NCI-H1694 treated with DMSO at 0.1 percent for 48 hours (cell line): ENCODE results near the gene TMEM217.
"Not testable (repeated sequence)": the region's sequence is repeated elsewhere in the genome, so short reads cannot be mapped to it uniquely, and the experiment has no call there.

Experiments
- DNase-seq: peaks from one replicate; lab custom pipeline; 2025; lab: John Stamatoyannopoulos, UW

Gene TMEM217

DNA sequence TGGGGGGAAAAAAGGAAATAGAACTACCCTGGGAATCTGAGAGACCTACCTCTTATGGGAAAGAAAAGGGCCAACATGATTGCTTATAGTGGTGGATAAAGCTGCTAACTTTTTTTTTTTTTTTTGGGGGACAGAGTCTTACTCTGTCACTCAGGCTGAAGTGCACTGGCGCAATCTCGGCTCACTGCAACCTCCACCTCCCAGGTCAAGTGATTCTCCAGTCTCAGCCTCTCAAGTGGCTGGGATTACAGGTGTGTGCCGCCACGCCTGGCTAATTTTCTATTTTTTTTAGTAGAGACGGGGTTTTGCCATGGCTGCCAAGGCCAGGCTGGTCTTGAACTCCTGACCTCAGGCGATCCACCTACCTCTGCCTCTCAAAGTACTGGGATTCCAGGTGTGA lies 39.9 kb downstream of the TMEM217 start:
- no peak for DNase-seq

DNA sequence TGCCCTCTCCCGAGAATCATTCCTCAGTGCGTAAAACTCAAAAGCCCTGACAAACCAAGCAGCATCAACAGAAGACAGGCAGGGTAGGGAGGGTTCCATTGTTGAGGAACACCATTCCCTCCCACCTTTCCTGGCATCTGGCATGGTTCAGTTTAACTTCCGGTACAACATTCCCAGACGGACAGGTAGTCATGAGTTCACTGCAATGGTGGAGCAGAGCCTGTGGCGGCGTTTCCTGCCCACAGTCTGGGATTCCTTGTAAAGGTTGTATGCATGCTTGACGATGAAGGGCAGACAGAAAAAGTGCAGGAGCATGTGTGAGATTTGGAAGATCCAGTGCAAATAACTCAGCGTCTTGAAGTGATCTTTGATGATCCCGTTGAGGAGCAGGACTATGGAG lies 45.7 kb downstream of the TMEM217 start:
- no peak for DNase-seq

DNA sequence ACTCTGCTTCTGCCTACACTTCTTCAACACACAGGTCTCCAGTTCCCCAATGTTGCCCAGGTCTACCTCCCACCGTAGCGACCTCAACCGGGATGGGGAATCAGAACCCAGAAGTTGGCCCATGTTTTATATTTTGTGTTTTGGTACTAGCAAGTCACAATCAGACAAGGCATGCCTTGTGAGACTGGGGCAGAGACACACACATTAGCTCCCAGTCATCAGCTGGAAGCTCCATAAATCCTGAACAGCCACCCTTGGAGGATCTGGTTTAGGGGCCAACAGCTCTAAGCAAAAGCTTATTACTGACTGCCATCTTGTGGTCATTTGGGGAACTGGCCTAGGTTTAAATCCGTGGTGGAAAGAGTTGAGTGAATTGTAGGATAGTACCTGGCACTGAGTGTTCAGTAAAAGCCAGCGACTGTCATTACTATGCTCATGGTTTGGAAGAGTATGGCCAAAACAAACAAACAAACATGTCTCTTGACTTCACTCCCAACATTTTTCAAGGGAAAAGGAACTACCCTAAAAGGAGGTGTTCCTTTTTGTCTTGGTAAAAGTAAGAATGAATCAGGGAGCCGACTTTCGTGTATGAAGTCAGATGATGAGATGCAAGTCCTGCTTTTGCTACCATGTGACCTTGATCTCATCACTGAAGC lies 47.5 kb downstream of the TMEM217 start:
- DNase-seq = peak; percentile 76

DNA sequence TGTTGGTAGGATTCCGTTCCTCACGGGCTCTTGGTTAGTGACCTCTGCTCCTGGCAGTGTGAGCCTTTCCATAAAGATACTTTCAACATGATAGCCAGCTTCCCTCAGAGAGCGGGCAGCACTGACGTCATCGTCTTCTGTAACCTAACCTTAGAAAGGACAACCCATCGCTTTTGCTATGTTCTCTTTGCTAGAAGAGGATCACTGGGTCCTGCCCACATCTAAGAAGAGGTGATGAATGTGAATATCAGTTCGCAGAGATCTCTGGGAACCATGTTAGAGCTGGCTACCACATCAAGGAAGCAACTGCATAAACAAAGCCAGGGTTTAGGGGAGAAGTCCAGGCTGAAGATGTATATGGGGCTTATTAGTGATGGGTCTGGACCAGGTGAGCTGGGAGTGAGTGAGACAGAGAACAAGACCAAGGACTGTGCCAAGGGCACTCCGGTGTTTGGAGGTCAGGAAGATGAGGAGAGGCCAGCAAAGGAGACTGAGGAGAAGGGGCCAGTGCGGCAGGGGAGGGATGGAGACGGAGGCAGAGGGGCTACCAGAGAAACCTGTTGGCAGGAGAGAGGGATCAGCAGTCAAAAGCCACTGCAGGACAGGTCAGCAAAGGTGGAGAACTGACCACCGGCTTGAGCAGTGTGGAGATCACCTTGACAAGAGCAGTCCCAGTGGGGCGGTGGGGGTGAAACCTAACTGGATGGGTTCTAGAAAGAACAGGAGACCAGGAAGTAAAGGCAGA lies 48.3 kb downstream of the TMEM217 start:
- DNase-seq = no peak

DNA sequence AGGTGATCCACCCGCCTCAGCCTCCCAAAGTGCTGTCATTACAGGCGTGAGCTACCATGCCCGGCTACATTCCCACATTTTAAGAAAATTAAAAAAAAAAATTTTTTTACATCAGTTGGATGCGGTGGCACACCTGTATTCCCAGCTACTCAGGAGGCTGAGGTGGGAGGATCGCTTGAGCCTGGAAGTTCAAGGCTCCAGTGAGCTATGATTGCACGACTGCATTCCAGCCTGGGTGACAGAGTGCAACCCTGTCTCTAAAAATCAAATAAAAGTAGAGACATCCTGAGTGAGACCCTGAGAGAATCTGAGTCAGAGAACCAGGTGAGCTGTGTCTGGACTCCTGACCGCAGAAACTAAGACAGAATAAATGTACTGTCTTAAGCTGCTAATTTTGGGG lies 49.2 kb downstream of the TMEM217 start:
- DNase-seq = no peak

DNA sequence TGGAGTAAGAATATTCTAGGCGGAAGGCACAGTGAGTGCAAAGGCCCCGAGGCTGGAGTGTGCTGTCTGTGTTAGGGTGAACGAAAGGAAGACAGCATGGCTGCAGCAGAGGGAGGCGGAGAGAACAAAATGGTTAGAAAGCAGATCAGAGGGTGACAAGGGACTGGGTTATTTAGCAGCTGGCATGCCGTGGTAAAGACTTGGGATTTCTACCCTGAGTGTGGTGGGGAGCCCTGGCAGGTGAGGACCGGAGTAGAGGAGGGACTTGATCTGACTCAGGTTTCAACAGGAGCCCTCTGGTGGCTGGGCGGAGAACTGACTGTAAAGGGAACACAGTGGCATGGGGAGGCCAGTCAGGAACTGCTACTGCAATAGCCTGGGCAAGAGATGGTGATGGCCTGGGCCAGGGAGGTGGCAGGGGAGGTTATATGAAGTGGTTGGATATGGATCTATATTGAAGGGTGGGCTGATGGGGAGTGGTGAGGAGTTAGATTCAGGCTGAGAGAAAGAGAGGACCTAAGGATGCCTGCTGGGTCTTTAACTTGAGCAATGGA lies 50.0 kb downstream of the TMEM217 start:
- peak; percentile 53 for DNase-seq

DNA sequence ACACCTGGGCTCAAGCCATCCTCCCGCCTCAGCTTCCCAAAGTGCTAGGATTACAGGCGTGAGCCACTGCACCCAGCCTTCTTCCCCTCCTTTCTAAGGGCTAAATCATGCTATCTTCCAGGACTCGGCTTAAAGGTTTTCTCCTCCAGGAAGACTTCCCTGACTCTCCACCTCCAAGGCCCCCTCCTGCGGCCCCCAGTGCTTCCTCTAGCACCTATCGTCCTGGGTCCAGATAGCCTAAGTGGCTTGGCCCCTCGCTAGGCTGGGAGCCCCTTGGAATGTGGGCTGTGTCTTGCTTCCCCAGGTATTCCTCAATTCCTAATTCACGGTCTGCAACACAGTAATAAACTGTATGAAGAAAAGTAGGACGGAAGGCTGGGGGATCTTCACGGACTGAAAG lies 51.3 kb downstream of the TMEM217 start:
- no peak for DNase-seq

DNA sequence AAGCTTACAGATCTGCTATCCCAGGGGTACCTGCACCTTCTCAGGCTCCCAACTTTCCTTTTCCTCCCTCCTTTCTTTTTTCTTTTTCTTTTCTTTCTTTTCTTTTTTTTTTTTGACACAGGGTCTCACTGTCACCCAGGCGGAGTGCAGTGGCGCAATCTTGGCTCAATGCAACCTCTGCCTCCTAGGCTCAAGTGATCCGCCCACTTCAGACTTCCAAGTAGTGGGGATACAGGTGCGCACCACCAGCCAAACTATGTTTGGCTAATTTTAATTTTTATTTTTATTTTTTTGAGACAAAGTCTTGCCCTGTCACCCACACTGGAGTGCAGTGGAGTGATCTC lies 52.0 kb downstream of the TMEM217 start:
- no peak for DNase-seq

DNA sequence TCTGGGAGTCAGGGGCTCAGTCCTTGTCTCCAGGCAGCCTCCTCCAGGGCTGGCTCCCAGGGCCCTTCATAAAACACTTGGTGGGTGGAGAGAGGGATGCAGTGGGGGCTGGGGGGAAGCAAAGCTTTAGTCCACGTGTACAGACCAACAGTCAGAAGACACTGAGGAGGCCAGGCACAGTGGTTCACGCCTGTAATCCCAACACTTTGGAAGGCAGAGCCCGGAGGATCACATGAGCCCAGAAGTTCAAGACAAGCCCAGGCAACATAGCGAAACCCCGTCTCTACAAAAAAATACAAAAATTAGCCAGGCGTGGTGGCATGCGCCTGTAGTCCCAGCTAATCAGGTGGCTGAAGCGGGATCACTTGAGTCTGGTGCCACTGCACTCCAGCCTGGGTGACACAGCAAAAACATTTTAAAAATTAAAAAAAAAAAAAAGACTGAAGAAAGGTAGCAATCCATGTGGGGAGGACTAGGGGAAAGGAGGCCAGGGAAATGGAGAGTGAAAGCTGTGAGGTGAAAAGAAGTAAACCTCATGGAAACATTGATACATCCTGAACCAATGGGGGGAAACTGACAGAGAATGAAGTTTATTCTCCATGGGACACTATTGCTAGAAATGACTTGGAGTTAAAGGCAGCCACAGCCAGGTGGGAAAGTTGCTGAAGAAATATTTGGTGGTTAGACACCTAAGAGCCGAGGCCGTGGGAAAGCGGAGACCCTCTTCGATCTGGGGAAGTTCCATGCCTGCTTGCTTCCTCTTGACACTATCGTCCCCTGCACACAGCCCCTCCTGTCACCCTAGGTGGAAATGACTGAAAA lies 52.6 kb downstream of the TMEM217 start:
- no peak for DNase-seq

DNA sequence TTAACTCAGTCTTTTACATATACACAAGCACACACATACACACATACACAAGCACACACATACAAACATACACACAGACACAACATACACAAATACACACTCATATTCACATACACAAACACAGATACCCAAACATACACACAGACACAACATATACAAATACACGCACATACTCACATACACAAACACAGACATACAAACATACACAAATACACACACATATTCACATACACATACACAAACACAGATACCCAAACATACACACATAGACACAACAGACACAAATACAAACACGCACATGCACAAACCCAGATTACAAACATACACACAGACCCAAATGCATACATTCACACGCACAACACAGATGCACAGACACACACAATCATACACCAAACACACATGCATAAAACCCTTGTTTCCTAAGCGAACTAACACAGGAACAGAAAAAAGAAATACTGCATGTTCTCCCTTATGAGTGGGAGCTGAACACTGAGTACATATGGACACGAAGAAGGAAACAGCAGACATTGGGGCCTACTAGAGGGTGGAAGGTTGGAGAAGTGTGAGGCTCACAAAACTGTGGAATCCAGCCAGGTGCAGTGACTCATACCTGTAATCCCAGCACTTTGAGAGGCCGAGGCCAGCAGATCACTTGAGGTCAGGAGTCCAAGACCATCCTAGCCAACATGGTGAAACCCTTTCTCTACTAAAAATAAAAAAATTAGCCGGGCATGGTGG lies 53.8 kb downstream of the TMEM217 start:
- no peak for DNase-seq

DNA sequence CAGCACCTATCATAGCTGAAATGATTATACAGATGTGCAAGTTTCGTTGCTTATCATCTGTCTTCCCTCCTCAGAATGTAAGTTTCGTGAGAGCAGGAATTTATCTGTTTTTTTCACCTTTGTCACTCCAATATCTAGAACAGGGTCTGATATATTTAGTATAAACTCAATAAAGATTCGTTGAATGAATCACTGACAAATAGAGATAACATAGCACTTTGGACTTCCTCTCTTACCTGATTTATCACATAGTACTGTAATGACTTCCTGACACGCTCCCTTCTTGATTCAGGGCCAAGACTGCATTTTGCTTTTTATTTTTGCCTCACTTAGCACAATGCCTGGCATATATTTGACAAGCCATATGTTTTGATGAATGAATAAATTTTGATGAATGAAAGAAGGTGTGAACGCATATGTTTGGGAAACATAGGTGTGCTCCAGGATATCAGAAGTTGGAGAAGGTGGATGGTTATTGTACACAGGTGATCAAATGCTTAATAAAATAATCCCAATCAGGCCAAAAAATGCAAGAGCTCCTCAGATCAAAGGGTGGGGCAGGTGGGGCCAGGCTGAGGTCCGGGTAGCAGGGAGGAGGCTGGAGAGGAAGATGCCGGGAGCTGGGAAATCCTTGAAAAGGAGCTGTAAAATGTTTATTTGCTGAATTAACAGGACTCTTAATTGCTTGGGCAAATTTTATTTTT lies 55.0 kb downstream of the TMEM217 start:
- DNase-seq = peak; percentile 24

DNA sequence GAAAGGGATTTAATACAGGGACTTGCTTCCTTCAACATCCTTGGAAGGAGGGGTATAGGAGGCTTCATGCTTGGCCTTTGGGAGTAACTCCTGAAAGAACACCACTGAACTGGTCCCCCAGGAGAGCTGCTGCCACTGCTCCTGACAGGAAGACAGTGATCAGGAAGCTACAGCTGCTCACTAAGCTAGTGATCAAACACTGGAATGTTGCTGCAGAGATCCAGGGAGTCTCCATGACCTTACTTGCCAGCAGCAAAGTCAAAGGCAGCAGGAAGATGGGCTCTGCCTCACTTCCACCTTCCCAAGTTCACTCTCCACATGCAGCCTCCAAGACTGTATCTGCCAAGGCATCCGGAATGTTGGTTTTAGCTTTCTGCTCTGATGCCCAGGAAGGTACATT lies 56.2 kb downstream of the TMEM217 start:
- DNase-seq = no peak

DNA sequence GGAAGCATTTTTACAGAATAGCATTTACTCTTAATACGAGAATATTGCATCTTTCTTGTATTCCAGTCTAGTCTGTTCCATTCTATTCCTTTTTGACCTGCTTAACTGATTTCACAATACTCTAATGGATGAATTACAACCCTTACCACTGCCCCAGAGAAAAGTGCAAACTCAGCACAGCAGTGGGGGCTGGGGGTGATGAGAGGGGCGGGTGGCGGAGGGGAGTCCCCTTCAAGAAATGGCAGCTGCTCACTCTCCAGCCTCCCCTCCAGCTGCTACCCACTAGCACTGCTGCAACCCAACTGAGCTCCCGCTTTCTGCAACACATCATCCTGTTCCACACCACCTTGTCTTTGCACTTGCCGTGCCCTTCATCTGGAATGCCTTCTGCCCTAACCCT lies 57.9 kb downstream of the TMEM217 start:
- no peak for DNase-seq

DNA sequence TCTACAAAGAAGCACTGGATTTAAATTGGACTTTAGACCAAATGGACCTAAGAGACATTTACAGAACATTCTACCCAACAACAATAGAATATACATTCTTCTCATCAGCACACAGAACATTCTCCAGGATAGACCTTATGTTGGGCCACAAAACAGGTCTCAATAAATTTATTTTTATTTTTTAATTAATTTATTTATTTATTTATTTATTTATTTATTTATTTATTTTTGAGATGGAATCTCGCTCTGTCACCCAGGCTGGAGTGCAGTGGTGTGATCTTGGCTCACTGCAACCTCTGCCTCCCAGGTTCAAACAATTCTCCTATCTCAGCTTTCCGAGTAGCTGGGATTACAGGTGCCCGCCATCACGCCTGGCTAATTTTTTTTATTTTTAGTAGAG lies 61.5 kb downstream of the TMEM217 start:
- DNase-seq = not testable (repeated sequence)

DNA sequence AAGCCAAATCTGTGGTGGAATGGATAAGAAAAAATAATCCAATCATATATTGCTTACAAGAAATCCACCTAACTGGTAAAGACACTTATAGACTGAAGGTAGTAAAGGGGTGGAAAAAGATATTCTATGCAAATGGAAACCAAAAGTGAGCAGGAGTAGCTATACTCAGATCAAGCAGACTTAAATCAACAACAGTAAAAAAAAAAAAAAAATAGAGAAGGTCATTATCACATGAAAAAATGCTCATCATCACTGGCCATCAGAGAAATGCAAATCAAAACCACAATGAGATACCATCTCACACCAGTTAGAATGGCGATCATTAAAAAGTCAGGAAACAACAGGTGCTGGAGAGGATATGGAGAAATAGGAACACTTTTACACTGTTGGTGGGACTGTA lies 63.1 kb downstream of the TMEM217 start:
- not testable (repeated sequence) for DNase-seq

DNA sequence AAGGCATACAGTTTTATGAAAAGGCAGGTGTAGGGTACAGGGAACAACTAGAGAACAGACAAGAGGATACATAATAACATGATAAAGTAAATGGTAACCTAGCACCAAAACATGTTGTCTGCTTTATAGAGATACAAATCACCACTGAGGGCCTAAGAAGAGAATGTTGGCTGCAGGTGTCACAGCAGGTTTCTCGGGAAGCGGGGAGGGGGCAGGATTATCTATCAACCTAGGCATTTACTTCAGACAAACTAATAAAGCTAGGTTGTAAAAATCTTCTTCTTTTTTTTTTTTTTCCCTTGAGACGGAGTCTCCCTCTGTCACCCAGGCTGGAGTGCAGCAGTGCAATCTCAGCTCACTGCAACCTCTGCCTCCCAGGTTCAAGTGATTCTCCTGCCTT lies 65.3 kb downstream of the TMEM217 start:
- no peak for DNase-seq

DNA sequence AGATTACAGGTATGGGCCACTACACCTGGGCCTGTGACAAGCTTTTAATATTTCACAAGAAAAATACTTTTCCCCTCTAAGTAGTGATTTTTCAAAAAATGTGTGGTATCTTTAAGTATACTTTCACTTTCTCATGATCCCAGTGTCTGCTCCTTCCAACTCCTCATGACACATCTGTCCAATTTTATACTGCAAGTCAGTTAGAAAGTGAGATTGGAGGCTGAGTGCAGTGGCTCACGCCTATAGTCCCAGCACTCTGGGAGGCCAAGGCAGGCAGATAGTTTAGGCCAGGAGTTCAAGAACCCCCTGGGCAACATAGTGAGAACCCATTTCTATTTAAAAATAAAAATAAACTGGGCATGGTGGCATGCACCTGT lies 67.8 kb downstream of the TMEM217 start:
- no peak for DNase-seq

DNA sequence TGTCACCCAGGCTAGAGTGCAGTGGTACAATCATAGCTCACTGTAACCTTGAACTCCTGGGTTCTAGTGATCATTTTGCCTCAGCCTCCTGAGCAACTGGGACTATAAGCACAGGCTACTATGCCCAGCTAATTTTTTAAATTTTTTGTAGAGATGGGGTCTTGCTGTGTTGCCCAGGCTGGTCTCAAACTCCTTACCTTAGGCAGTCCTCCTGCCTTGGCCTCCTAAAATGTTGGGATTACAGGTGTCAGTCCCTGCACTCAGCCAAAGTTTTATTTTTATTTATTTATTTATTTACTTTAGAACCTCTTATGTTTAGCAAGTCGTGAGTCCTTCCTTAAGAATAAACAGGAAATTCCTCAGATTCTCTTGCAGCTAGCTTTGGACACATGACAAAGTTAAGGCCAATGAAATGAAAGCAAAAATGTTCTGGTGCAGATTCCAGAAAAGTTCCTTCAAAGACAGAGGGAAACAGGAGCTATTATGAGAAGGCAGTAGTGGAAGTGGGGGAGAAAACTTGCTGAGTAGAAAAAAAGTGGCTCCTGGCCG lies 68.9 kb downstream of the TMEM217 start:
- DNase-seq = no peak

DNA sequence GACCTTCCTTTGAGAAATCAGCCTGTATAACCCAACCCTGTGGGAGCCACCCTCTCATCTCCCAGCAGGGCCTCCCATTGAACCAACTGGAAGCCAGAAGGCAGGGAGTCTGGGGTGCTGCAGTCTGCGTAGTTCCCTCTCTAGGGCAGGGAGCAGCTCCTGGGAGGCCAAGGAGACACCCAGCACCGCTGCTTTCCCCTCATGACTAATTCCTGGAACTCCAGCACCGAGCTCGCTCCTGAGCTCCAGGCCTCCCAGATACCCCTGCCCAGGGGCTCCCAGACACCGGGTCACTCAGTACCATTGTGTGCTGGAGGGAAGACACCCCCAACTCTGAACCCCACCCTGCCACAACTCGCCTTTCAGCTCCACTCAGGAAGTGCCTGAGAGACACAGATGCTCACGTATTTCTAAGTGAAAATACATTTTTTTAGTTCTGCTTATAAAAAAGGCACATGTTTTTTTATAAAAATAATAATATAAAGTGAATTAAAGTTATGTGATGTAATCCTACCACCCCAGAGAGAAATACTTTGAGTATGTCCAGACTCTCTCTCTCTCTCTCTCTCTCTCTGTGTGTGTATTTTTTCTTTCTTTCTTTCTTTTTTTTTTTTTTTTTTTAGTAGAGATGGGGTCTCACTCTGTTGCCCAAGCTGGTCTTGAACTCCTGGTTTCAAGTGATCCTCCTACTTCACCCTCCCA lies 70.5 kb downstream of the TMEM217 start:
- no peak for DNase-seq

DNA sequence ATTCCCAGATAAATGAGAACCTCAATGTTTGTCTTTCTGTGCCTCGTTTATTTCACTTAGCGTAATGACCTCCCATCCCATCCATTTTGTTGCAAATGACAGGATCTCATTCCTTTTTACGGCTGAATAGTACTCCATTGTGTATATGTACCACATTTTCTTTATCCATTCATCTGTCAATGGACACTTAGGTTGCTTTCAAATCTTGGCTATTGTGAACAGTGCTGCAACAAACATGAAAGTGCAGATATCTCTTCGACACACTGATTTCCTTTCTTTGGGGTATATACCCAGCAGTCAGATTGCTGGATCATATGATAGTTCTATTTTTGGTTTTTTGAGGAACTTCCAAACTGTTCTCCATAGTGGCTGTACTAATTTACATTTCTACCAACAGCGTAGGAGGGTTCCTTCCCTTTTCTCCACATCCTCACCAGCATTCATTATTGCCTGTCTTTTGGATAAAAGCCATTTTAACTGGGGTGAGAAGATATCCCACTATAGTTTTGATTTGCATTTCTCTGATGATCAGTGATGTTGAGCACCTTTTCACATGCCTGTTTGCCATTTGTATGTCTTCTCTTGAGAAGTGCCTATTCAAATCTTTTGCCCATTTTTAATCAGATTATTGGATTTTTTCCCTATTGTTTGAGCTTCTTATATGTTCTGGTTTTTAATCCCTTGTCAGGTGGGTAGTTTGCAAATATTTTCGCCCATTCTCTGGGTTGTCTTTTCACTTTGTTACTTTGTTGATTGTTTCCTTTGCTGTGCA lies 71.8 kb downstream of the TMEM217 start:
- not testable (repeated sequence) for DNase-seq
